GM21786 (cell line): ENCODE results near the gene MTM1.
A peak's percentile ranks its signal among the peaks of the same experiment; 100 is the strongest.

Source experiments
- ATAC-seq: cut with Tn5 transposase; IDR thresholded peaks from one replicate; pipeline ENCODE4 v1.9.1; 2021; ENCODE audit not compliant: unreplicated experiment

Gene MTM1

GRCh38 chrX:150651906-150652305 lies 83.5 kb downstream of the MTM1 start:
- ATAC-seq: no peak

GRCh38 chrX:150655788-150656187 lies 87.4 kb downstream of the MTM1 start:
- ATAC-seq: no peak

- ATAC-seq: no peak
Measured at GRCh38 chrX:150663073-150663472, 94.7 kb downstream of the MTM1 start.

- ATAC-seq: no peak
Measured at GRCh38 chrX:150664290-150664689, 95.9 kb downstream of the MTM1 start.

- no peak for ATAC-seq
Measured at GRCh38 chrX:150676221-150676620, 107.8 kb downstream of the MTM1 start.

- ATAC-seq: no peak
Measured at GRCh38 chrX:150680974-150681373, 112.6 kb downstream of the MTM1 start.

GRCh38 chrX:150683112-150683511 lies 114.7 kb downstream of the MTM1 start:
- no peak for ATAC-seq

GRCh38 chrX:150683536-150684146 lies 115.2 kb downstream of the MTM1 start:
- no peak for ATAC-seq

- no peak for ATAC-seq
Measured at GRCh38 chrX:150688911-150689451, 120.6 kb downstream of the MTM1 start.

- no peak for ATAC-seq
Measured at GRCh38 chrX:150690126-150690525, 121.7 kb downstream of the MTM1 start.

GRCh38 chrX:150692296-150692695 lies 123.9 kb downstream of the MTM1 start:
- ATAC-seq: no peak

- ATAC-seq: peak; percentile 31
Measured at GRCh38 chrX:150692831-150693724, 124.7 kb downstream of the MTM1 start, which contains the start of gene MTMR1. MTMR1 (plus strand) TSS chrX:150693396; CDS start chrX:150693531, 135 bp downstream.

- peak; percentile 63 for ATAC-seq
Measured at GRCh38 chrX:150693725-150694574, 125.5 kb downstream of the MTM1 start.

GRCh38 chrX:150694738-150695410 lies 126.5 kb downstream of the MTM1 start:
- ATAC-seq: peak; percentile 37

- no peak for ATAC-seq
Measured at GRCh38 chrX:150696331-150696730, 127.9 kb downstream of the MTM1 start.

GRCh38 chrX:150696866-150697265 lies 128.4 kb downstream of the MTM1 start:
- ATAC-seq: no peak

- ATAC-seq: no peak
Measured at GRCh38 chrX:150697641-150698040, 129.2 kb downstream of the MTM1 start.

GRCh38 chrX:150698981-150699380 lies 130.6 kb downstream of the MTM1 start:
- no peak for ATAC-seq

- no peak for ATAC-seq
Measured at GRCh38 chrX:150700107-150700506, 131.7 kb downstream of the MTM1 start.

- ATAC-seq: no peak
Measured at GRCh38 chrX:150701377-150701776, 133.0 kb downstream of the MTM1 start.
